ENCODE measurements around the gene MBOAT1. TPM values are rescaled to one million over a fixed set of nuclear protein-coding genes. Genes with fewer than 3 reads are reported as not detected.
A peak's percentile ranks its signal among the peaks of the same experiment; 100 is the strongest.

MBOAT1 gene
- total RNA-seq, 1 donor from 2014 or later, result 16.3 TPM

DNA sequence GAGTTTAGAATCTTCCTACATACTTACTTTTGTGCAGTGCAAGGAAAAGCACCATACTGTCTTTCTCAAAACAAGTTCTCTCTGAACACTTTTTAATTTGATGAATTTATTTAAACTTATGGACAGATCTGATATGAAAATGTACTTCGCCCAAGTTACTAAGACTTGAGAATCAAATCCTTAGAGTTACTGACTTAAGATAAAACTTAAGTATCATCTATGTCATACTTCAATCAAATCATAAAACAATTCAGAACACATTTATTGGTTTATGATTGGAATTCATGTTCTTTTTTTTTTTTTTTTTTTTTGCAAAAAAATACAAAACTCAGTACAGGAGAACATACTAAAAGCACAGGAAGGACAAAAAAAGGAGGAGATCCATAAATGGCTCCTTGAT, 77.7 kb downstream of the MBOAT1 start:
- Histone ChIP-seq H3K36me3 (ENCODE audit: control insufficient read depth, insufficient read depth, low read length) (no peaks in the 10 kb centered on the region), H3K4me3 (ENCODE audit: low read depth, low read length) (no peak overlapping the region), H3K27me3 (ENCODE audit: control insufficient read depth, insufficient read depth, low read length) (no peaks in the 10 kb centered on the region)
- FAIRE-seq (no peak), DNase-seq (ENCODE audit: low read depth) (no peak)
- TF ChIP-seq, protein P1, sequence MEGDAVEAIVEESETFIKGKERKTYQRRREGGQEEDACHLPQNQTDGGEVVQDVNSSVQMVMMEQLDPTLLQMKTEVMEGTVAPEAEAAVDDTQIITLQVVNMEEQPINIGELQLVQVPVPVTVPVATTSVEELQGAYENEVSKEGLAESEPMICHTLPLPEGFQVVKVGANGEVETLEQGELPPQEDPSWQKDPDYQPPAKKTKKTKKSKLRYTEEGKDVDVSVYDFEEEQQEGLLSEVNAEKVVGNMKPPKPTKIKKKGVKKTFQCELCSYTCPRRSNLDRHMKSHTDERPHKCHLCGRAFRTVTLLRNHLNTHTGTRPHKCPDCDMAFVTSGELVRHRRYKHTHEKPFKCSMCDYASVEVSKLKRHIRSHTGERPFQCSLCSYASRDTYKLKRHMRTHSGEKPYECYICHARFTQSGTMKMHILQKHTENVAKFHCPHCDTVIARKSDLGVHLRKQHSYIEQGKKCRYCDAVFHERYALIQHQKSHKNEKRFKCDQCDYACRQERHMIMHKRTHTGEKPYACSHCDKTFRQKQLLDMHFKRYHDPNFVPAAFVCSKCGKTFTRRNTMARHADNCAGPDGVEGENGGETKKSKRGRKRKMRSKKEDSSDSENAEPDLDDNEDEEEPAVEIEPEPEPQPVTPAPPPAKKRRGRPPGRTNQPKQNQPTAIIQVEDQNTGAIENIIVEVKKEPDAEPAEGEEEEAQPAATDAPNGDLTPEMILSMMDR (IDR thresholded peaks at IDR 0.05; ENCODE audit: insufficient read depth, low read length, severe bottlenecking), result no peak

DNA sequence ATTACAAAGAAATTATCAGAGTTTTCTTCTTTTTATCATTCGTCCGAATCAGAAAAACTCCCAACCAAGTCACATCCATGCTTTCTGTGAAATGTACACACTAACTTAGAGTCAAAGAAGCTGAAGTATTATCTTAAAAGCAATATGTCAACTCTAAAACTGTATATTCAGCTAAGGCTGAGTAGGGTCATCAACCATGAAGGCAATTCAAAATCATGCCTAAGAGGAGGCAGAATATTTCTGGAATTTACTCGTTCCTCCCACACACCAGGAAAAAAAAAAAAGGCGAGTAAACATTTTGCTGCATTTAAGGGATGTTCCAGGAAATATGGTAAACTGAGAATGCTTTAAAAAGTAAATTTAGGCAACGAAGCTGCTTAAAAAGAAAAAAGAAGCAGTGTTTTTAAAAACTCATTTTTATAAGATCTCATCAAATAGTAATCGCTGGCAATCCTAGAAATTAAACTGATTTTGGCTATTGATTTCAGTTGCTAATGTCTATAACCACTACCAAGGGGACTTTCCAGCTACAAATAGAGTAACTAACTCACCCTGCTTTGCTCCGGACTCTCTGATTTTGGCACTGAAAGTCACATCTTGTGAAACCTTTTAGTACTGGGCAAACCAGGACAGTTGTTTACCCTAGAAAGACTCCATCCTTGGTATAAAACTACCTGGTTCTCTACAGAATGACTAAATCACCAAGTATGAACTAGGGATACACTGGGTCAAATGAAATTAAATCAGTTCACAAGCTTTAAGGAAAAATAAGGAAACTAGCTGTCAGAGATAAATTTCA, 82.8 kb downstream of the MBOAT1 start:
- FAIRE-seq, result no peak
- peaks cover 1% of the 10 kb centered on the region for H3K36me3 ChIP-seq (ENCODE audit: control insufficient read depth, insufficient read depth, low read length)

GRCh38 chr6:20128018-20128417, 84.3 kb downstream of the MBOAT1 start:
- TF ChIP-seq, protein P1 (IDR thresholded peaks at IDR 0.05; ENCODE audit: insufficient read depth, low read length, severe bottlenecking), result no peak
- H3K27me3 ChIP-seq (ENCODE audit: control insufficient read depth, insufficient read depth, low read length), result no peaks in the 10 kb centered on the region
- peaks cover 1% of the 10 kb centered on the region for H3K36me3 ChIP-seq (ENCODE audit: control insufficient read depth, insufficient read depth, low read length)
- FAIRE-seq, result no peak
- no peak overlapping the region for H3K4me3 ChIP-seq (ENCODE audit: low read depth, low read length)
- DNase-seq (ENCODE audit: low read depth), result no peak

More for the DNA sequence above, 82.8 kb downstream of the MBOAT1 start:
- TF ChIP-seq, protein P1 (IDR thresholded peaks at IDR 0.05; ENCODE audit: insufficient read depth, low read length, severe bottlenecking), result no peak
- Histone ChIP-seq H3K4me3 (ENCODE audit: low read depth, low read length) (no peak overlapping the region), H3K27me3 (ENCODE audit: control insufficient read depth, insufficient read depth, low read length) (no peaks in the 10 kb centered on the region)
- no peak for DNase-seq (ENCODE audit: low read depth)

DNA sequence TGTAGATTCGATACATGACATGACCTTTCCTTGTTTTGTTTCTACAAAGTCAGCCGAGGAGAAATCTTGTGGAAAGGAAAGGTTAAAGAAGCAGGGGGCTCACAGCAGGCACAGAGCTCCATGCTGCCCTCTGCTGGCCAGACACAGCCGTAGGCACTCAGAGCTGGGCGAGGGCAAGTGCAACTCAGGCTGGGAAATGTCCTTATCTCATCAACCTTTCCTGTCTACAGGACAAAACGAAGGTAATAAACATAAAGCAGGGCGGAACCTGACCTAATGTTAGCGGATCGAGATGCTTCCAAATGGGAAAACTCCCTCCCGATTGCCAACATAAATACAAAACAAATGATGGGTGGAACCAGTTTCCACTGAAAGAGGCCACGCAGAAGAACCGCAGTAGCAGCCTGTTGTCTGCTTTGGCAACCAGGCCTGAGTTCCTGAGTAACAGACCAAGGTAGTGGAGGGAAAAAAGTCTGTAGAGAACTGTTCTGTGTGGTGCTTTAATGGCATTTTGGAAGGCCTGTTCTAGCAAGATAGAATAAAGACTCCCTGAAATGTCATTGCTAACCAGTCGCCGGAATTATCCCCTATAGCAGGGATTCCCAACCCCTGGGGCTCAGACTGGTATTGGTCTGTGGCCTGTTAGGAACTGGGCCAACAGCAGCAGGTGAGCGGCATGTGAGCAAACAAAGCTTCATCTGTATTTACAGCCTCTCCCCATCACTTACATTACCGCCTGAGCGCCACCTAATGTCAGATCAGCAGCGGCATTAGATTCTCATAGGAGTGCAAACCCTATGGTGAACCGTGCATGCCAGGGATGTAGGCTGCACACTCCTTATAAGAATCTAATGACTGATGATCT, 85.2 kb downstream of the MBOAT1 start:
- TF ChIP-seq, protein P1 (IDR thresholded peaks at IDR 0.05; ENCODE audit: insufficient read depth, low read length, severe bottlenecking), result peak; percentile 96
- DNase-seq (ENCODE audit: low read depth), result peak; percentile 33
- Histone ChIP-seq H3K27me3 (ENCODE audit: control insufficient read depth, insufficient read depth, low read length) (no peaks in the 10 kb centered on the region), H3K4me3 (ENCODE audit: low read depth, low read length) (no peak overlapping the region), H3K36me3 (ENCODE audit: control insufficient read depth, insufficient read depth, low read length) (peaks cover 1% of the 10 kb centered on the region)
- FAIRE-seq, result no peak

- FAIRE-seq, result no peak
Observed at GRCh38 chr6:20126102-20126752, 86.0 kb downstream of the MBOAT1 start.

More at GRCh38 chr6:20126102-20126752, 86.0 kb downstream of the MBOAT1 start:
- Histone ChIP-seq H3K36me3 (ENCODE audit: control insufficient read depth, insufficient read depth, low read length) (peaks cover 1% of the 10 kb centered on the region), H3K4me3 (ENCODE audit: low read depth, low read length) (no peak overlapping the region), H3K27me3 (ENCODE audit: control insufficient read depth, insufficient read depth, low read length) (no peaks in the 10 kb centered on the region)
- DNase-seq (ENCODE audit: low read depth), result no peak
- TF ChIP-seq, protein P1 (IDR thresholded peaks at IDR 0.05; ENCODE audit: insufficient read depth, low read length, severe bottlenecking), result no peak
